GM18511 (cell line): ENCODE results near the gene OR52E4.
A peak's percentile ranks its signal among the peaks of the same experiment; 100 is the strongest.

Experiments
- ATAC-seq: cut with Tn5 transposase; IDR thresholded peaks from one replicate; pipeline ENCODE4 v1.9.1; 2021; ENCODE audit warnings: mild to moderate bottlenecking, moderate library complexity; ENCODE audit not compliant: unreplicated experiment

OR52E4 gene

GRCh38 chr11:5880329-5880728, at the start of gene OR52E4:
OR52E4 (plus strand) TSS chr11:5880629; CDS start chr11:5884293, 3,664 bp downstream.
- ATAC-seq = no peak

DNA sequence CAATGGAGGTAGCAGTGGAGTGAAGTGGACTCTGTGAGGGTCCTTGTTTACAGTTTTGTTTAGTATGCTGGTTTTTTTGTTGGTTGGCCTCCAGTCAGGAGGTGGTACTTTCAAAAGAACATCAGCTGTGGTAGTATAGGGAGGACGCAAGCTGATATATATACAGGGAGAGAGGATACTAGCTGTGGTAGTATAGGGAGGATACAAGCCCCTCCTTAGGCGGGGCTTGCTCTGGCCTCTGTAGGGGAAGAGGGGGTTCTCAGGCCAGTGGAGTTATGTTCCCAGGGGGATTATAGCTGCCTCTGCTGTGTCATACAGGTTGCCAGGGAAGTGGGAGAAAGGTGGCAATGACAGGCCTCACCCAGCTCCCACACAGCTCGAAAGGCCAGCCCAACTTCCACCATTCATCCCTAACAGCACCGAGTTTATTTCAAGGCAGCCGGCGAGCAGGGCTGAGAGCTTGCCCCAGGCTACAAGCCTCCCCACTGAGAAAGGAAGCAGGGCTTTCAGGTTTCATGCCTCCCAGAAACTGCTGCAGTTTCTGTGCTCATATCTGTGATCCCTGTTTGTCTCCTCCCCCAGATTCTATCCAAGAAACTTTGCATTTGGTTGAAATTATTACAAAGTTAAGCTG, 49.1 kb upstream of the OR52E4 start:
- ATAC-seq = no peak

GRCh38 chr11:5833446-5833845, 47.0 kb upstream of the OR52E4 start:
- no peak for ATAC-seq

DNA sequence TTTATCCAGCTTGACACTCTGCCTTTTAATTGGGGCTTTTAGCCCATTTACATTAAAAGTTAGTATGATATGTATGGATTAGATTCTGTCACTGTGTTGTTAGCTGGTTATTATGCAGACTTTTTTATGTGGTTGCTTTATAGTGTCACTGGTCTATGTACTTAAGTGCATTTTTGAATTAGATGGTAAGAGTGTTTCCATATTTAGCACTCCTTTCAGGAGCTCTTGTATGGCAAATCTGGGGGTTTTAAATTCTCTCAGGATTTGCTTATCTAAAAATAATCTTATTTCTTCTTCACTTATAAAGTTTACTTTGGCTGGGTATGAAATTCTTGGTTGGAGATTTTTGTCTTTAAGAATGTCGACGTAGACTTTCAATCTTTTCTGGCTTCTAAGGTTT, 42.7 kb upstream of the OR52E4 start:
- no peak for ATAC-seq

- no peak for ATAC-seq
Measured at GRCh38 chr11:5841797-5842196, 38.6 kb upstream of the OR52E4 start, which contains the start of gene OR52E6. OR52E6 (minus strand) TSS chr11:5841897; CDS start chr11:5841897, 0 bp downstream.

DNA sequence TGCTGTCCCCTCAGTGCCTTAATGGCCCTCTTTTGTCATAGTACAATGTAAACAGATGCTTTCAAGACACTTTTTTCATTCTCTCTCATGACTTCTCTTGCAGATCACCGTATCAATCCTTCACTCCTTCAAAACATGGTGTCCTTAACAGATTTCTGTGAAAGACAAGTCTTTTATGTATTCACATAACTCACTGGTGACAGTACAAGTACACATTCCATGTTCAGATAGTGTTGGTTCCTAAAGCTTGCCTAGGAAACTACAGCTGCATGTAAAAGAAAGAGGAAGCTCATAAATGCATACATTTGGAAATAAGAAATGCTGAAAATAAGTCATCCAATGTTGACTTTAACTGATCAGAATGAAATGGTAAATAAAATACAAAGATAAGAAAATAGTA, 33.7 kb upstream of the OR52E4 start:
- no peak for ATAC-seq

- ATAC-seq = no peak
Measured at GRCh38 chr11:5847711-5848110, 32.7 kb upstream of the OR52E4 start.

- ATAC-seq = no peak
Measured at GRCh38 chr11:5851002-5851401, 29.4 kb upstream of the OR52E4 start.

- no peak for ATAC-seq
Measured at GRCh38 chr11:5857590-5857989, 22.8 kb upstream of the OR52E4 start, which contains the start of gene OR52E8. OR52E8 (minus strand) TSS chr11:5857690; CDS start chr11:5857690, 0 bp downstream.

DNA sequence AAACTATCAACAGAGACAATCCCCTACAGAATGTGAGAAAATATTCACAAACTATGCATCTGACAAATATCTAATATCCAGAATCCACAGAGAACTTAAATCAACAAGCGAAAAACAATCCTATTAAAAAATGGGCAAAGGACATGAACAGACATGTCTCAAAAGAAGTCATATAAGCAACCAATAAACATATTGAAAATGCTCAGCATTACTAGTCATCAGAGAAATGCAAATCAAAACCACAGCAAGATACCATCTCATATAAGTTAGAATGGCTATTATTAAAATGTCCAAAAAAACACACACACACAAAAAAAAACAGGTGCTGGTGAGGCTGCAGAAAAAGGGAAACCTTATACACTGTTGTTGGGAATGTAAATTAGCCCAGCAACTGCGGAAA, 14.6 kb upstream of the OR52E4 start:
- ATAC-seq = no peak

DNA sequence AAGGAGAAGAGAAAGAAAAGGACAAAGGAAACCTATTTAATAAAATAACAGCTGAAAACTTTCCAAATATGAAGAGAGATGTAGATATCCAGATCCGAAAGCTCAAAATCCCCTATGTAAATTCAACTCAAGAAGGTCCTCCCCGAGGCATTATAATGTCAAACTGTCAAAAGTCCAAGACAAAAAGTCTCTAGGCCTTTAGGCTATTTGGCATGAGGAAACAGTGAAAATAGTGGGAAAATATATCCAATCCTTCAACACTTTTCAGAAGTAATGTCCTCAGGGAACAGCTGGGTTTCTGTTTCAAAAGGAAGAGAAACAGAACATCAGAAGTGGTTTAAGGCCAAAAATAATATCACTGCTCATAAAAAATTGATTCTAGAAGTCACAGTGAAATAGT, 1.9 kb upstream of the OR52E4 start:
- no peak for ATAC-seq

- no peak for ATAC-seq
Measured at GRCh38 chr11:5881756-5882155, 1.3 kb downstream of the OR52E4 start.

- ATAC-seq = no peak
Measured at GRCh38 chr11:5887172-5887571, 6.7 kb downstream of the OR52E4 start.

- ATAC-seq = no peak
Measured at GRCh38 chr11:5887661-5888060, 7.2 kb downstream of the OR52E4 start.

DNA sequence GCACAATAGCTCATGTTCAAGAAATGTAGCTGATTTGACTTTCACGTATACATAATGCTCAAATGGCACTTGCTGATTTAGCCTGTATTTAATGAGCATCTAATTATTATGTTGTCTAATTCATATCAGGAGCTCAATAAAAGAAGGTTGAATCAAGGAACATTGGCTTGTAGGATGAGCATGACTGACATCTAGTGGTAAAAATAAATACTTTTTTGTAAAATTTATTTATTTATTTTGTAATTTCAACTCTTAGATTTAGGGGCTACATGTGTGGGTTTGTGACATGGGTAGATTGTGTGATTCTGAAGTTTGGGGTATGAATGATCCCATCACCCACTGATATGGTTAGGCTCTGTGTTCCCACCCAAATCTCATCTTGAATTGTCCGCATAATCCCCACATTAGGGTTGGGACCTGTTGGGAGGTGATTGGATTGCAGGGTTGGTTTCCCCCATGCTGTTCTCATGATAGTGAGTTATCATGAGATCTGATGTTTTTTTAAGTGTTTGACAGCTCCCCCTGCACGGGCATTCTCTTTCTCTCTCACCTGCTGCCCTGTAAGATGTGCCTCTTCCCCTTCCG, 10.9 kb downstream of the OR52E4 start:
- no peak for ATAC-seq

- no peak for ATAC-seq
Measured at GRCh38 chr11:5892908-5893307, 12.5 kb downstream of the OR52E4 start, which contains the start of gene OR52E5. OR52E5 (plus strand) TSS chr11:5893208; CDS start chr11:5900777, 7,569 bp downstream.

- no peak for ATAC-seq
Measured at GRCh38 chr11:5899534-5899933, 19.1 kb downstream of the OR52E4 start.

DNA sequence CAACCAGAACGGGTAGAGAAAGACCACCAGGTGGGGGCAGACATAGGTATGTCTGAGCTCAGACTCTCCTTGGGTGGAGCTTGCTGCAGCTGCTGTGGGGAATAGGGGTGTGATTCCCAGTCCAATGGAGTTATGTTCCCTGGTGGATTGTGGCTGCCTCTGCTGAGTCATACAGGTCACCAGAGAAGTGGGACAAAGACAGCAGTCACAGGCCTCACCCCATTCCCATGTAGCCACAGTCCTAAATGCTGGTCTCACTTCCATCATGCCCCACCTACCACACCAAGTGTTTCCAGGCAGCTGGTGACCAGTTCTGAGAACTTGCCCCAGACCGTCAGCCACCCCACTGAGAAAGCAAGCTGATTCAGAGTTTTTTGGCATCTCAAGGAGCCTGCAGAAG, 30.1 kb downstream of the OR52E4 start:
- no peak for ATAC-seq

- peak; percentile 88 for ATAC-seq
Measured at GRCh38 chr11:5922749-5923426, 42.5 kb downstream of the OR52E4 start.

DNA sequence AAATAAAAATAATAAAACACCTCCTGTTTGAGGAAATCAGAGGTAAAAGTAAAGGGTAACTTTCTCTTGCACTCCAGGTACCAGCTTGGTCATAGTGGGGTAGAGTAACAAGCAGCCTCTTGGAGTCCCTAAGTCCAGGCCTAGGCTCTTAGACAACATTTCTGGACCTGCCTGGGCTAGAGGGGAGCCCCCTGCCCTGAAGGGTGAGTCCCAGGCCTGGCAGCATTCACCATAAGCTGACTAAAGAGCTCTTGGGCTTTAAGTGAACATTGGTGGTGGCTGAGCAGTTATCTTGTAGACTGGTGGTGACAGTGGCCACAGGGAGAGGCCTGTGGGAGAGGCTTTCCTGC, 43.0 kb downstream of the OR52E4 start:
- ATAC-seq = peak; percentile 48

- ATAC-seq = no peak
Measured at GRCh38 chr11:5923794-5924193, 43.4 kb downstream of the OR52E4 start.

DNA sequence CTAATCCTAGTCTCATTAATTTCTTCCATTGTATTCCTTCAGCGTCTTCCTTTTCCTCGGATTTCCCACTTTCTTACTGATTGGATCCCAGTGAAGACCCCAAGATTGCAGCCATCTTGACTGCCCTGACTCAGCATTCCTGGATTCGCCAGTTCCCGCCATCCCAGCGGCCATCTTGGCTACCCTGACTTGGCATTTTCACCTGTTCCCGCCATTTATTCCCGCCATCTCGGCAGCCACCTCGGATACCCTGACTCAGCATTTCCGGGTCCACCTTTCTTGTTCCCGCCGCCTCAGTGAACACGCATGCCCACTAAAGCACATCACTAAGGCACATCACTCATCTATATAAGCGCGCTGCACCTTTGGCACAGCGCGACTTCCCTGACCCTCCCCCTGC, 47.8 kb downstream of the OR52E4 start:
- ATAC-seq = no peak
